ENCODE data around the gene RASSF10. TPM values are rescaled to one million over a fixed set of nuclear protein-coding genes. Genes with fewer than 3 reads are reported as not detected.

The RASSF10 gene
- total RNA-seq, 4 donors from 2014 or later: 0.60 TPM; not detected in 3

DNA sequence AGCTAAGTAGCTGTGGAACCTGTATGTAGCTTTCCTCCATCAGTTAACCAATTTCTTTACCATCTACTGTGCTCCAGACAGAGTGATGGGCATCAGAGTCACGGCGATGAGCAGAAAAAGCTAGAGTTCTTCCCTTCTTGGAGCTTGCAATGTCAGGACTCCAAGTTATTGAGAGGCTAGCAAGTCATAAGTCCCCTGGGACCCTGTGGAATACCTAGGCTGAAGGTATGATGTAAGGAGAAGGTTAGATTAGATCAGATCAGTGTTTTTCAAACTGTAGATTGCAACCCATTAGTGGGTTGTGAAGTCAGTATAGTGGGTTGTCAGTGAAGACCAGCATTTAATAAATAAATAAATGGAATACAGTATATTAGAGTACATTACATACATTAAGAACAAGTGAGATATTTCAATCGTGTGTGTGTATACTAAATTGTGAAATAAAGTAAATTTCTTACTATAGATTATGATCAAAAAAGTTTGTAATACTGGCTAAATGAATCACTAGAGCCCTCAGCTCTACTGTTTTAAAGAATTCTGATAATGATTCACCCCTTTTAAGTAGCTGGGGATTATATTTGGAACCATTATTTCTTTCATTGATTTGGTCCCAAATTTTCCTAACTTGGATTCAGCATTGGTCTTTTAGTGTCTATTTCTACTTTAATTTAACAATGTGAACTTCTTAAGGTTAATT lies 52.3 kb downstream of the RASSF10 start:
- H3K27me3 ChIP-seq: no peaks in the 10 kb centered on the region
- H3K9me3 ChIP-seq: no peaks in the 10 kb centered on the region
- no peaks in the 10 kb centered on the region for H3K4me1 ChIP-seq
- no peak for TF ChIP-seq POLR2A (IDR thresholded peaks at IDR 0.05)
- TF ChIP-seq, protein P1, sequence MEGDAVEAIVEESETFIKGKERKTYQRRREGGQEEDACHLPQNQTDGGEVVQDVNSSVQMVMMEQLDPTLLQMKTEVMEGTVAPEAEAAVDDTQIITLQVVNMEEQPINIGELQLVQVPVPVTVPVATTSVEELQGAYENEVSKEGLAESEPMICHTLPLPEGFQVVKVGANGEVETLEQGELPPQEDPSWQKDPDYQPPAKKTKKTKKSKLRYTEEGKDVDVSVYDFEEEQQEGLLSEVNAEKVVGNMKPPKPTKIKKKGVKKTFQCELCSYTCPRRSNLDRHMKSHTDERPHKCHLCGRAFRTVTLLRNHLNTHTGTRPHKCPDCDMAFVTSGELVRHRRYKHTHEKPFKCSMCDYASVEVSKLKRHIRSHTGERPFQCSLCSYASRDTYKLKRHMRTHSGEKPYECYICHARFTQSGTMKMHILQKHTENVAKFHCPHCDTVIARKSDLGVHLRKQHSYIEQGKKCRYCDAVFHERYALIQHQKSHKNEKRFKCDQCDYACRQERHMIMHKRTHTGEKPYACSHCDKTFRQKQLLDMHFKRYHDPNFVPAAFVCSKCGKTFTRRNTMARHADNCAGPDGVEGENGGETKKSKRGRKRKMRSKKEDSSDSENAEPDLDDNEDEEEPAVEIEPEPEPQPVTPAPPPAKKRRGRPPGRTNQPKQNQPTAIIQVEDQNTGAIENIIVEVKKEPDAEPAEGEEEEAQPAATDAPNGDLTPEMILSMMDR (IDR thresholded peaks at IDR 0.05): no peak
- no peak for TF ChIP-seq EP300 (IDR thresholded peaks at IDR 0.05)
- no peaks in the 10 kb centered on the region for H3K36me3 ChIP-seq
- no peak overlapping the region for H3K4me3 ChIP-seq
- no peak for DNase-seq (ENCODE audit: low spot score in 2 of 2)
- 77 to 83% methylated on average over 3 of the region's 3 CpGs for whole genome bisulfite sequencing, 2 donors
- H3K27ac ChIP-seq: no peak overlapping the region
